ENCODE data around the gene NFATC3.

Gene NFATC3

GRCh38 chr16:68074850-68075555, 10.2 kb upstream of the NFATC3 start:
- no peak overlapping the region for H3K9ac ChIP-seq (ENCODE audit: low read depth, low read length)
- H3K4me3 ChIP-seq (ENCODE audit: low read length) = no peak overlapping the region
- H3K36me3 ChIP-seq (ENCODE audit: insufficient read depth, low read length) = peaks cover 54% of the 10 kb centered on the region
- H3K4me1 ChIP-seq (ENCODE audit: control insufficient read depth, insufficient read depth, low read length) = peaks cover 12% of the 10 kb centered on the region
- H3K4me2 ChIP-seq (ENCODE audit: low read length) = no peak overlapping the region
- H3K27me3 ChIP-seq (ENCODE audit: control insufficient read depth, insufficient read depth, low read length) = no peaks in the 10 kb centered on the region
- no peaks in the 10 kb centered on the region for H3K9me3 ChIP-seq (replicated peaks; ENCODE audit: low read length)

- no peaks in the 10 kb centered on the region for H3K9me3 ChIP-seq (replicated peaks; ENCODE audit: low read length)
- no peak overlapping the region for H3K4me3 ChIP-seq (ENCODE audit: low read length)
- no peak overlapping the region for H3K9ac ChIP-seq (ENCODE audit: low read depth, low read length)
- peaks cover 51% of the 10 kb centered on the region for H3K36me3 ChIP-seq (ENCODE audit: insufficient read depth, low read length)
- no peak overlapping the region for H3K4me2 ChIP-seq (ENCODE audit: low read length)
- H3K4me1 ChIP-seq (ENCODE audit: control insufficient read depth, insufficient read depth, low read length) = peaks cover 11% of the 10 kb centered on the region
- no peaks in the 10 kb centered on the region for H3K27me3 ChIP-seq (ENCODE audit: control insufficient read depth, insufficient read depth, low read length)
These were observed 9.2 kb upstream of the NFATC3 start for GRCh38 chr16:68075980-68076379.

- Histone ChIP-seq H3K9me3 (replicated peaks; ENCODE audit: low read length) (no peaks in the 10 kb centered on the region), H3K36me3 (ENCODE audit: insufficient read depth, low read length) (peaks cover 45% of the 10 kb centered on the region), H3K27me3 (ENCODE audit: control insufficient read depth, insufficient read depth, low read length) (no peaks in the 10 kb centered on the region), H3K9ac (ENCODE audit: low read depth, low read length) (no peak overlapping the region), H3K4me3 (ENCODE audit: low read length) (no peak overlapping the region), H3K4me1 (ENCODE audit: control insufficient read depth, insufficient read depth, low read length) (peaks cover 11% of the 10 kb centered on the region), H3K4me2 (ENCODE audit: low read length) (no peak overlapping the region)
These were observed 8.6 kb upstream of the NFATC3 start for GRCh38 chr16:68076560-68076959.

- H3K9ac ChIP-seq (ENCODE audit: low read depth, low read length) = no peak overlapping the region
- H3K4me1 ChIP-seq (ENCODE audit: control insufficient read depth, insufficient read depth, low read length) = no peaks in the 10 kb centered on the region
- no peaks in the 10 kb centered on the region for H3K9me3 ChIP-seq (replicated peaks; ENCODE audit: low read length)
- H3K4me2 ChIP-seq (ENCODE audit: low read length) = no peak overlapping the region
- H3K4me3 ChIP-seq (ENCODE audit: low read length) = no peak overlapping the region
- H3K27me3 ChIP-seq (ENCODE audit: control insufficient read depth, insufficient read depth, low read length) = no peaks in the 10 kb centered on the region
- H3K36me3 ChIP-seq (ENCODE audit: insufficient read depth, low read length) = peaks cover 41% of the 10 kb centered on the region
These were observed 7.1 kb upstream of the NFATC3 start for GRCh38 chr16:68077866-68078700.

GRCh38 chr16:68078701-68079375, 6.3 kb upstream of the NFATC3 start:
- Histone ChIP-seq H3K4me3 (ENCODE audit: low read length) (no peak overlapping the region), H3K4me1 (ENCODE audit: control insufficient read depth, insufficient read depth, low read length) (peaks cover 3% of the 10 kb centered on the region), H3K4me2 (ENCODE audit: low read length) (no peak overlapping the region), H3K36me3 (ENCODE audit: insufficient read depth, low read length) (peaks cover 39% of the 10 kb centered on the region), H3K9ac (ENCODE audit: low read depth, low read length) (no peak overlapping the region), H3K27me3 (ENCODE audit: control insufficient read depth, insufficient read depth, low read length) (no peaks in the 10 kb centered on the region), H3K9me3 (replicated peaks; ENCODE audit: low read length) (no peaks in the 10 kb centered on the region)

GRCh38 chr16:68079376-68079625, 5.9 kb upstream of the NFATC3 start:
- no peak overlapping the region for H3K4me2 ChIP-seq (ENCODE audit: low read length)
- H3K27me3 ChIP-seq (ENCODE audit: control insufficient read depth, insufficient read depth, low read length) = no peaks in the 10 kb centered on the region
- no peaks in the 10 kb centered on the region for H3K9me3 ChIP-seq (replicated peaks; ENCODE audit: low read length)
- no peak overlapping the region for H3K9ac ChIP-seq (ENCODE audit: low read depth, low read length)
- H3K4me3 ChIP-seq (ENCODE audit: low read length) = no peak overlapping the region
- peaks cover 8% of the 10 kb centered on the region for H3K4me1 ChIP-seq (ENCODE audit: control insufficient read depth, insufficient read depth, low read length)
- peaks cover 35% of the 10 kb centered on the region for H3K36me3 ChIP-seq (ENCODE audit: insufficient read depth, low read length)

GRCh38 chr16:68079626-68080344, 5.4 kb upstream of the NFATC3 start:
- Histone ChIP-seq H3K36me3 (ENCODE audit: insufficient read depth, low read length) (peaks cover 30% of the 10 kb centered on the region), H3K27me3 (ENCODE audit: control insufficient read depth, insufficient read depth, low read length) (no peaks in the 10 kb centered on the region), H3K4me3 (ENCODE audit: low read length) (no peak overlapping the region), H3K4me2 (ENCODE audit: low read length) (no peak overlapping the region), H3K9ac (ENCODE audit: low read depth, low read length) (no peak overlapping the region), H3K4me1 (ENCODE audit: control insufficient read depth, insufficient read depth, low read length) (peaks cover 13% of the 10 kb centered on the region), H3K9me3 (replicated peaks; ENCODE audit: low read length) (no peaks in the 10 kb centered on the region)

GRCh38 chr16:68081861-68082628, 3.1 kb upstream of the NFATC3 start:
- peaks cover 13% of the 10 kb centered on the region for H3K36me3 ChIP-seq (ENCODE audit: insufficient read depth, low read length)
- H3K4me3 ChIP-seq (ENCODE audit: low read length) = no peak overlapping the region
- no peaks in the 10 kb centered on the region for H3K27me3 ChIP-seq (ENCODE audit: control insufficient read depth, insufficient read depth, low read length)
- H3K9ac ChIP-seq (ENCODE audit: low read depth, low read length) = no peak overlapping the region
- no peak overlapping the region for H3K4me2 ChIP-seq (ENCODE audit: low read length)
- peaks cover 16% of the 10 kb centered on the region for H3K4me1 ChIP-seq (ENCODE audit: control insufficient read depth, insufficient read depth, low read length)
- H3K9me3 ChIP-seq (replicated peaks; ENCODE audit: low read length) = no peaks in the 10 kb centered on the region

- H3K4me1 ChIP-seq (ENCODE audit: control insufficient read depth, insufficient read depth, low read length) = peaks cover 23% of the 10 kb centered on the region
- H3K36me3 ChIP-seq (ENCODE audit: insufficient read depth, low read length) = peaks cover 10% of the 10 kb centered on the region
- H3K27me3 ChIP-seq (ENCODE audit: control insufficient read depth, insufficient read depth, low read length) = no peaks in the 10 kb centered on the region
- H3K9ac ChIP-seq (ENCODE audit: low read depth, low read length) = no peak overlapping the region
- H3K9me3 ChIP-seq (replicated peaks; ENCODE audit: low read length) = no peaks in the 10 kb centered on the region
- H3K4me2 ChIP-seq (ENCODE audit: low read length) = no peak overlapping the region
- H3K4me3 ChIP-seq (ENCODE audit: low read length) = no peak overlapping the region
These were observed 2.4 kb upstream of the NFATC3 start for GRCh38 chr16:68082629-68083238.

GRCh38 chr16:68083239-68083781, 1.9 kb upstream of the NFATC3 start:
- Histone ChIP-seq H3K4me2 (ENCODE audit: low read length) (no peak overlapping the region), H3K9me3 (replicated peaks; ENCODE audit: low read length) (no peaks in the 10 kb centered on the region), H3K4me3 (ENCODE audit: low read length) (no peak overlapping the region), H3K36me3 (ENCODE audit: insufficient read depth, low read length) (peaks cover 5% of the 10 kb centered on the region), H3K4me1 (ENCODE audit: control insufficient read depth, insufficient read depth, low read length) (peaks cover 24% of the 10 kb centered on the region), H3K9ac (ENCODE audit: low read depth, low read length) (no peak overlapping the region), H3K27me3 (ENCODE audit: control insufficient read depth, insufficient read depth, low read length) (no peaks in the 10 kb centered on the region)

Data from skeletal muscle satellite cell (primary cell).